Measurements from ENCODE around the gene TUSC2. TPM values are rescaled to one million over a fixed set of nuclear protein-coding genes. Genes with fewer than 3 reads are reported as not detected.

Gene TUSC2
- total and polyA plus RNA-seq, 2 of the 13 experiments (the other 11 are each of a cell fraction or from before 2014, with no cell fraction given), result 36.7 to 39.1 TPM

GRCh38 chr3:50302095-50303012 lies 25.7 kb downstream of the TUSC2 start (continued):
- TF ChIP-seq BCLAF1 (IDR thresholded peaks at IDR 0.05) (no peak), IRF2 (CRISPR knock-in tag; IDR thresholded peaks at IDR 0.05) (no peak), NFRKB (IDR thresholded peaks at IDR 0.05) (no peak), ZNF766 (CRISPR knock-in tag; IDR thresholded peaks at IDR 0.05; ENCODE audit: borderline replicate concordance) (no peak), CCDC6 (CRISPR knock-in tag; IDR thresholded peaks at IDR 0.05) (peak; percentile 75; the same call in 1 of the 2 replicates), ZNF674 (CRISPR knock-in tag; IDR thresholded peaks at IDR 0.05; ENCODE audit: low read depth) (no peak), NCOA1 (CRISPR knock-in tag; IDR thresholded peaks at IDR 0.05) (no peak), HNF1B (CRISPR knock-in tag; IDR thresholded peaks at IDR 0.05) (no peak), HMG20A (CRISPR knock-in tag; IDR thresholded peaks at IDR 0.05; ENCODE audit: borderline replicate concordance) (no peak), CHD4 (IDR thresholded peaks at IDR 0.05; ENCODE audit: borderline replicate concordance, low read length) (no peak), SIX4 (CRISPR knock-in tag; IDR thresholded peaks at IDR 0.05) (no peak), ZSCAN30 (CRISPR knock-in tag; IDR thresholded peaks at IDR 0.05) (no peak), SMC3 (IDR thresholded peaks at IDR 0.05; ENCODE audit: low read length) (no peak), RCOR2 (CRISPR knock-in tag; IDR thresholded peaks at IDR 0.05) (no peak), PTBP1 (IDR thresholded peaks at IDR 0.05; ENCODE audit: low read depth, low read length, poor library complexity, severe bottlenecking) (no peak), NFYB (CRISPR knock-in tag; IDR thresholded peaks at IDR 0.05) (peak; percentile 38; the same call in 1 of the 2 replicates), PHF8 (CRISPR knock-in tag; IDR thresholded peaks at IDR 0.05) (0 out of 2 replicates have a peak, but pooled peaks have one; percentile 15), NONO (IDR thresholded peaks at IDR 0.05) (no peak), NONO (CRISPR knock-in tag; conservative IDR thresholded peaks at IDR 0.05) (no peak; the same call in 1 of the 2 replicates), YEATS4 (CRISPR knock-in tag; IDR thresholded peaks at IDR 0.05; ENCODE audit: borderline replicate concordance) (peak; percentile 2; the same call in 1 of the 2 replicates), SRSF9 (IDR thresholded peaks at IDR 0.05; ENCODE audit: borderline replicate concordance, insufficient read depth, low read depth, low read length, poor library complexity, severe bottlenecking) (no peak), BATF2 (CRISPR knock-in tag; IDR thresholded peaks at IDR 0.05) (0 out of 2 replicates have a peak, but pooled peaks have one; percentile 25), ZNF572 (CRISPR knock-in tag; IDR thresholded peaks at IDR 0.05) (no peak; the same call in 1 of the 2 replicates), TBL1XR1 (IDR thresholded peaks at IDR 0.05; ENCODE audit: borderline replicate concordance, low read length, partially characterized antibody) (no peak), ZBTB3 (CRISPR knock-in tag; IDR thresholded peaks at IDR 0.05; ENCODE audit: borderline replicate concordance, low read depth) (no peak), KAT2B (IDR thresholded peaks at IDR 0.05; ENCODE audit: borderline replicate concordance, low read depth, low read length) (no peak)

Measured in HepG2 (cell line).